ENCODE results near the gene FATE1.
A peak's percentile ranks its signal among the peaks of the same experiment; 100 is the strongest.
"Not testable (repeated sequence)": the region's sequence is repeated elsewhere in the genome, so short reads cannot be mapped to it uniquely, and the experiment has no call there.

Gene FATE1, protein sequence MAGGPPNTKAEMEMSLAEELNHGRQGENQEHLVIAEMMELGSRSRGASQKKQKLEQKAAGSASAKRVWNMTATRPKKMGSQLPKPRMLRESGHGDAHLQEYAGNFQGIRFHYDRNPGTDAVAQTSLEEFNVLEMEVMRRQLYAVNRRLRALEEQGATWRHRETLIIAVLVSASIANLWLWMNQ

DNA sequence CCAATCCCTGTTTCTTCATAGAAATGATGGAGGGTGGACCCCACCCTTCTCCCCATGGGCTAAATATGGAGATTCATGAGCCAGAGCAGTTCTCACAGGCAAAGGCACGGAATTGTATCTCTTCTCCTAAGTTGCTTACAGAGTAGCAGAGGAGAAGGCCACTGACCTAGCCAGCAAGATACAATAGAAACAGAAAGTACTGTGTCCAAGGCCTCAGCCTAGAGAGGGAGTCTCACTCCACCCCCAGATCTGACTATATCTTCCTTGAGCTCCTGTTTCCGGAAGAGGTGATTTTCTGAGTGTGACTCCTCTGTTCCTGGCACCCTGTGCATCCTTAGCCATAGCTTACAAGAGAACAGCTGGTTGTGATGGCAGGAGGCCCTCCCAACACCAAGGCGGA is at the start of gene FATE1:
TSS of gene FATE1 (plus strand) at position 284 of the 400 bp plus-strand sequence. CDS start at position 369, 85 bp downstream.
- no peak for DNase-seq

DNA sequence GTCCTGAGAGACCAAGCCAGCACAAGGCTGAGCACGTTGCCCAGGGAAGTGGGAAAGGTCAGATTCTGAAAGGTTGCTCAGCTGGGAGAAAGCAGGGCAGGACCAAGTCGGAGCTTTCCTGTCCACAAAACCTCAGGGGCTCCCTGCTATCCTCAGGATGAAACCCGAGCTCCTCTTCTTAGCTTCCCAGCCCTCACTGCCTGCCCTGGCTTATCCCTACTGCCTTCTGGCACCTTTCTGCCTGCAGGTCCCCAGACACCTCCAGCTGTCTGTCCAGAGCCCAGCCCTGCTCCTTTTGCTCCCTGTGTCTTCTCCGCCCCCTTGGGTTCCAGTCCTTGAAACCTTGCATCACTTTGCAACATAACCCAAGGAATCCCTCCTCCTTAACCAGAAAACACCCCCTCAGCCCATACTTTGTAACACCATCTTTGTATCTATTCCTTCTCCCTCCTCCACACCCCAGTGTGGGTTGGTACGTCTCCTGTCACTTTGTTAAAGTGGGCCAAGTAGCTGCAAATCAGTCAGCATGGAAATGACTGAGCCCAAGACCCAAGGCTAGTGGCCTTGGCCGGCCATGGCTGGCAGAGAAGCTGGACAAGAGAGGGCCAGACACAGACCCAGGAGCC is 40.6 kb upstream of the FATE1 start:
- no peak for DNase-seq

DNA sequence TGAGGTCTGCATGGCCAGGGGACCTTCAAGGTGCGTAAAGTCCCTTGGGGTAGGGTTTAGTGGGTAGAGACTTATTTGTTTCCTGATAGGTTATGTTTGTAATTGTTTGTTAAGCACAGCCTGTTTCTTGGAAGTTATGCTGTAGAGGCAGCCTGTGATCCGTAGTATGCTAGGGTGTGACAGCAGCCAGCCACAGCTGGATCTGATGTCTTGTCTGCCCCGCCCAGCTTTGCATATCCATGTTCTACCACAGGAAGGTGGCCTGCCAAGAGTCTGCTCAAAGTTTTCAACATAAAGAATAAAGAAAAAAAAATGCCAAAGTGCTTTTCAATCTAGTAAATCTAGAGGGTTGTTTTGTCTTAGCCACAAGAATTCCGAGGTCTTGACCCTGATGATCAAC is 39.6 kb upstream of the FATE1 start:
- DNase-seq: no peak

DNA sequence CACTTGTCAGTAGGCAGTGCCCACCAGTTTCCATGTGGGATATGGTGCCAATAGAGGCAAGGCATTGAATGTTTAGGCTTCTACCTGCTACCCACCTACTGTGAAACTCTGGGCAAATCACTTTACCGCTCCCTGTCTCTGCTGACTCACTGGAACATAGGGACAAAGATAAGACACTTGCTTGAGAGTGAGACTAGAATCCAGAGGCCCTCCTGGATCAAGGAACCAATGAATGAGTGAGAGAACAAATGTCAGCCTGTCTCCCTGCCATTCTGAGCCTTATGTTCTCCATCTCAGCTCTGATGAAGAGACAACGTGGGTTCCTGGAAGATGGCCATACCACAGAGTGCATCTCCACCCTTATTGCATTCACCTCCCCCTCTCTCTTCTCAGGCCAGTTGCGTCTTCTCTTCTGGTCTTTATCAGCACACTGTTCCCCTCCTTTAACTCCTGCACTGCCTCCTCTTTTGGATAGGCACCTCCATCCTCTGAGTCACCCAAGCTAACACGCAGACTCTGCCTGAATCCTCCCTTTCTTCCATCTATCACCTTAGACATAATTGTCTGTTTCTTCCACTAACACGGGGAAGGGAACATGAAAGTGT is 35.9 kb upstream of the FATE1 start:
- DNase-seq: no peak

DNA sequence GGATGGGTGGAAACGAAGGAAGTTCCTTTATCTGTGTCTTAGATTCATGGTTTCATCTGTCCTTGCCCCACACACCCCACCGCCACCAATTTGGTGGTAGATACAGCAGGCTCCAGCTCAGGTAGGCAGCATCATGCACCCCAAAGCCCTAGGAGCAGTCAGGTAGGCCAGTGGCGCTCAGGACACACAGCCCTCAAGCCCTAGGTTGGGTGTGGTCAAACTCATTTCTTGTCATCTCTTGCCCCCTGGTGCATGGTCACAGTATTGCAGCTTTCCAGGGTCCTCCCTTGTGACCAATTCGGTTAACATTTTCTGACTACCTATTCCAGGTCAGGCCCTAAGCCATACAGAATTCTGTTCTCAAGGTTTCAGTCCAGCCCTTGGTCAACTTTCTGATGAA is 35.0 kb upstream of the FATE1 start:
- peak; percentile 59 for DNase-seq

DNA sequence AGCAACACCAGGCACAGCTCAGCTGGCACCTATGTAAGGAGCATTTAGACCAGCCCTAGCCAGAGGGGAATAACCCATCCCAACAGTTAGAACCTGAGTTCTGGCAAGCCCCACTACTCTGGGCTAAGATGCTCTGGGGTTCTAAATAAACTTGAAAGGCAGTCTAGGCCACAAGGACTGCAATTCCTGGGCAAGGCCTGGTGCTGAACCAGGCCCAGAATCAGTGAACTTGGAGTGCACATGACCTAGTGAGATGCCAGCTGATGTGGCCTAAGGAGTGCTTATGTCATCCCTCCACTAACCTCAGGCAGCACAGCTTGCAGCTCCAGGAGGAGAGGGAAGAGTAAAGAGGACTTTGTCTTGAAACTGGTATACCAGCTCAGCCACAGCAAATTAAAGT is 28.2 kb upstream of the FATE1 start:
- DNase-seq: no peak

DNA sequence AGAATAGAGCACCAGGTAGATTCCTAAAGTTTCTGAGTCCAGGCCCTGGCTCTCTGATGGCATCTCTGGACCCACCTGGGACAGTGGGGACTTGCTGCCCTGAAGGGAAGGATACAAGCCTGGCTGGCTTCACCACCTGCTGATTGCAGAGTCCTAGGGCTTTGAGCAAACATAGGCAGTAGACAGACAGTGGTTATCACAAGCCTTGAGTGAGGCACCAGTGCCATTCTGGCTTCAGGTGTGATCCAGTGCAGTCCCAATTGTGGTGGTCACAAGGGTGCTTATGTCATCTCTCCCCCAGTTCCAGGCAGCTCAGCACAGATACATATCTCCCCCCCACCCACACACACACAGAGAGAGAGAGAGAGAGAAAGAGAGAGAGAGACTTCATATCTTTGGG is 27.1 kb upstream of the FATE1 start:
- DNase-seq: no peak

DNA sequence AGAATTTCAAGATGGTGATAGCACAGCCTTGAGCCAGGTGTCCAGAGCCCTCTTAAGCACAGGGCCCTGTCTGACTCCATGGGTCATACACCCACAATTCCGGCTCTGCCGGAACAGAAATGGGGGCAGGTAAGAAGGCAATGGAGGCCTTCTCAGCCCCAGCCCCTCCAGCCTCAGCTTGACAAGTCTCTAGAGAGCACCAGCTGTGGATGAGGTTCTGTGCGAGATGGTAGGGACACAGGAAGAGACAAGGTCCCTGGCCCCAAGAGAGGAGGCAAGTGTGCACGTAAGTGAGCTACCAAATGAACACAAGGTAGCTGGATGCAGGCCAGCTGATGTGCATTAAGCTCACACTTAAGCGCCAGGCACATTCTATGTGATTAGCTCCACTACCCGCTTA is 23.0 kb upstream of the FATE1 start:
- DNase-seq: no peak

DNA sequence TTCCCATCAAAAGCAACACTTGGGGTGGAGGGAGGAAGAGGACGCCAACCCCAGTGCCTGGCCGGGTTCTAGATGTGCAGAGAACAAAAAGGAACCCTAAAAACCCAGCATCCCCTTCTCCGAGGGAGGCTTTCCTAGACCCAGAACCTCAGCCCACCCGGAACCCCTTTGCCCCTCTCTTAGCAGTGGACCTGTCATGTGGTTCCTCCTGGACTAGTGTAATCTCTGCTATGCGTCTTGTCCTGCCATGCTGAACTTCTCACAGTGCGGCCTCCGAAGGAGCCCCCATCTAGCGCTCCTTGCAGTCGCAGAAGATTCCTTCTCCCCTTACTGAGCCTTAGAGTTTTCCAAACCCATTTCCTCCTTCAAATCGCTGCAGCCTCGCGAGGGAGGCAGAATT is 21.7 kb upstream of the FATE1 start:
- DNase-seq: no peak

DNA sequence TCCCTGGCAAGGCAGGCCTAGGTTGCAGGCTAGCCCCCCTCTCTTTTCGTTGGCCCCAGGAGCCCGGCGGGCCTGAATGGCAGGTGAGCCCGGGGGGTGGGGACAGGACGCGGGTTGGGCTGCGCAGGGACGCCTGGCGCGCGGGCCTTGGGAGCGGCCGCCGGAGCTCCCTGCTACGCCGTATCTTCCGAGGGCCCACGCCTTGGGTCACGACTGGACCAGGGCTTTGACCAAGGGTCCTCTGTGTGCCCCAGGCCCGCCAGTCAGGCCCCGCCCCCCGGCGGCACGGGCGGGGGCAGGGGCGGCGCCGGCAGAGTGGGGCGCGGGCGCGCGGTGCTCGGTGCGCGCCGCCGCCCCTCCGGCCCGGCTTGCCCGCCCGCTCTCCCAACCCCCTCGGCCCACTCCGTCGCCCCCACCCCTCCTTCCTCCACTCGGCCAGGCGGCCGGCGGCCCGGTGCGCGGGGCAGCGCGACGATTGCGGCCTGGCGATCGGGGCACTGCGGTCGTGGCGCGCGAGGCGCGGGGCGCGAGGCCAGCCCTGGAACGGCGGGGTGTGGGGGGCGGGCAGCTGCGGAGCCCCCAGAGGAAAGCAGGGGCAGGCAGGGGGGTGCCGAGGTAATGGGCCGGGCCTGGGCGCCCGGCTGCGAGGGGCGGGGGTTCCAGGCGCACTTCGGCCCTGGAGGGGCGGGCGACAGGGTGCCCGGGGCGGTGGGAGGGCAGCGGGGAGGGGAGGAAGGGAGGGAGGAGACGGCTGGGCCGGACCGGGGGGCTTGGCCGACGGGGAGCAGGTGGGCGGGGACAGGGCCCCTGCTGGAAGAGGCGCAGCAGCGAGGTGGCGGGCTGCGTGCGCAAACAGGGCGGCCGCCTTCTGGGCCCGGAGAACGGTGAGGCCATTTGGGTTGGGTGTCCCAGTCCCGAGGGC is 20.9 kb upstream of the FATE1 start, which contains the start of gene PRRG3:
TSS of gene PRRG3 (plus strand) at position 798 of the 922 bp plus-strand sequence. CDS start 3,357 bp downstream, outside the sequence.
- DNase-seq: no peak

DNA sequence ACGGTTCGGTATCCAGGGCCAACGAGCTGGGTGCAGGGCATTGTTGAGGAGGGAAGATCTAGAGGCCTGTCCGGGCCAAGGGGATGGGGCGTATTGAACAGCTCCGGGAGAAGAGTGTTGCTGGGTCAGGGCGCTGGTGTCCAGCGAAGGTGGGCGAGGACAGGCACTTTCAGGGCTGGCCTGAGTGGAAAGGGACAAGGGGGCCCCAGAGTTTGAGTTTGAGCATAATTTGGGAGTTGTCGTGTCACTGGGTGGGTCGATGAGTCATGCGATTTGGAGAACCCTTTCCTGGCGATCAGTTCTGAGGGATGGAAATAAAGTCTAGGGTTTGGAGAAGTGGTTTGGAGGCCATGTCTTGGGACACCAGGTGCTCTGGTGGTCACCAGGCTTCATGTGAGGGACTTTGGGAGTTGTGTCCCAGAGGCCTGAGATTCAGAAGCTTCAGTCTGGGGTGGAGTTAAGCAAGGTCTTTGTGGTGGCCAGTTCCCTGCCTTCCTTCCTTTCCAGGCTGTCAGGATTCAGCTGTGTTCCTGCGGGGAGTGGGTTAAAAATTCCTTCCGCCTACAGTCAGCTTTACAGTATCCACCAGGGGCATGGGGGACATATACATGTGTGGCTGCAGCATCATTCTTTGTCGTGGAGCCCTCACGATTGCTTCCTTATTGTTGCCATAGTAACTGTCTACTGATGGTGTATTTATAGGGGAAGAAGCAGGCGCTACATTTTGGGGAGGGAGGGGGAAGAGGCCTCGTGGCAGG is 20.1 kb upstream of the FATE1 start:
- no peak for DNase-seq

DNA sequence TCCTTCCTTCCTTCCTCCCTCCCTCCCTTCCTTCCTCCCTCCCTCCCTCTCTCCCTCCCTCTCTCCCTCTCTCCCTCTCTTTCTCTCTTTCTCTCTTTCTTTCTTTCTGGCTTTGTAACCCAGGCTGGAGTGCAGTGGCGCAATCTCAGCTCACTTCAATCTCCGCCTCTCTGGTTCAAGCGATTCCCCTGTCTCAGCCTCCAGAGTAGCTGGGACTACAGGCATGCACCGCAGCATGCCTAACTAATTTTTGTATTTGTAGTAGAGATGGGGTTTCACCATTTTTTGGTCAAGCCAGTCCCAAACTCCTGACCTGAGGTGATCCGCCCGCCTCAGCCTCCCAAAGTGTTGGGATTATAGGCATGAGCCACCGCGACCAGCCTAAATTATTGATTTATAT is 18.8 kb upstream of the FATE1 start:
- DNase-seq: not testable (repeated sequence)

DNA sequence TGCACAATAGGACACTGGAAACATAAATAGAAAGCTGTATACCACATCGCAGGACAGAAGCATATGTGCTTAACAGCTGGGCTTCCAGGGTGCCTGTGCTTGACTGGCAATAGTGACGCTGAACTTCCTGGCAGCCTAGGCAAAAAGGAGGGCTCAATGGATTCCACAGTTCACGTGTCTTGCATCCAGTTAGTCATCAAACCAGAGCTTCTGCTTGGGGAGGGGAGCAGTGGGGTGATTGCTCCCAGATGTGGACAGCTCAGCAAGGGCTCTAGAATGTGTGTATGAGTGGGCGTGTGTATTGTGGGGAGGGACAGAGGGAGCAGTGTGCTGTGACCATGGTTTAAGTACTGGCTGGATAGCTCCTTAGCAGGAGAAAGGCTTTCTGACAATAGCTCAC is 18.3 kb upstream of the FATE1 start:
- DNase-seq: no peak

DNA sequence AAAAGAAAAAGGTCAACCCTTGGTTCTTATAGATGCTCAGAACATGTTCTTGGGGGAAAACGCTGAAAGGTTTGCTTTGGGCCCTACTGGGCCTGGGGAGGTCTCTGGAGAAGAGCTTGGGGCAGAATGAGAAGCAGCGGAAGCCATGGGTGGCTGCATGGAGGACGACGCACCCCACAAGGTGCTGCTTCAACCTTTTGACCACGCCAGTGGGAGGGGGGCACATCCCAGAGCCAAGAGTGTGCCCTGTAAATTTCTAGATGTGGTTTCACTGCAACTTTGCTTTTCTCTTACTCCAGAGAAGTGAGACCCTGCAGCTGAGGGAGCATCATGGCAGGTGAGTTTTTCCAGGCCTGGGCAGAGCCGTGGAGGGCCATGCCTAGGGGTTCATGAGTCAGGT is 17.4 kb upstream of the FATE1 start:
- DNase-seq: no peak

DNA sequence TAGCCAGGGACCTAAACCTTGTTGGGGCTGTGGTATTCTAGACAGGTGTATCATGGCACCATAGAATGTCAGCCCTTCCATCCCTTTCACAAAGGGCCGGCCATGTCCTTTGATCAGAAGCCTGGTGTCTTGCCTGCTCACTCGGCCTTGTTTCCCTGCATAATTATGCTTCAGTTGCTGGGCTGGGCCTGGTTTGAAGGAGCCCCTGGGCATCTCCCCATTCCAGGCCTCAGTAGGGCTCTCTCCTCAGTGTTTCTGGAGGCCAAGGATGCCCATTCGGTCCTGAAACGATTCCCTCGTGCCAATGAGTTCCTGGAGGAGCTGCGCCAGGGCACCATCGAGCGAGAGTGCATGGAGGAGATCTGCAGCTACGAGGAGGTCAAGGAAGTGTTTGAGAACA is 16.1 kb upstream of the FATE1 start:
- no peak for DNase-seq

DNA sequence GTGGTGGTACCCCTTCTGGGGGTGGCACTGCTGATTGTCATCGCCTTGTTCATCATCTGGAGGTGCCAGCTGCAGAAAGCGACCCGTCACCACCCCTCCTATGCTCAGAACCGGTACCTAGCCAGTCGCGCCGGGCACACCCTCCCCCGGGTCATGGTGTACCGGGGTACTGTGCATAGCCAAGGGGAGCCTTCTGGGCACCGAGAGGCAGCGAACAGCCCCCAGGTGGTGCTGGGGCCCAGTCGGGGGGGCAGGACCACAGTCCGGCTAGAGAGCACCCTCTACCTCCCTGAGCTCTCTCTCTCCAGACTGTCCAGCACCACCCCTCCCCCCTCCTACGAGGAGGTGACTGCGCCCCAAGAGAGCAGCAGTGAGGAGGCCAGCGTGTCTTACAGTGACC is 15.3 kb upstream of the FATE1 start:
- DNase-seq: no peak

DNA sequence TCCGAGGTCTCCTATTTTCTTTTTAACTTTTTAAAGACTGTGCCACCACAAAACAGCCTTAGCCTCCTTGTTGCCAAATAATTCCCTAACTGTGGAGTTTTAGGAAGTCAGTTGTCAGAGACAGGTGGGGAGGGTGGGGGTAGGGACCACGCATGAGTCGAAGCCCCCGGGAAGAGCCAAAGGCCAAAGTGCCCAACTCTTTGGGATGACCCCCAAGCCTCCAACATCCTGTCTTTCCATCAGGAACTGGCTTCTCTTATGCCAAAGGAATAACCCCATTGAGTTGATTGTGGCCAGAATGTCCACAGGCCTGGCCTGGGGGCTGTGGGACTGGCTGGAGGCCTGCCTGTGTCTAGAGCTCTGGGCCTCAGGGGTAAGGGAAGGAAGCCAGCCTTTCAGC is 14.8 kb upstream of the FATE1 start:
- DNase-seq: no peak

DNA sequence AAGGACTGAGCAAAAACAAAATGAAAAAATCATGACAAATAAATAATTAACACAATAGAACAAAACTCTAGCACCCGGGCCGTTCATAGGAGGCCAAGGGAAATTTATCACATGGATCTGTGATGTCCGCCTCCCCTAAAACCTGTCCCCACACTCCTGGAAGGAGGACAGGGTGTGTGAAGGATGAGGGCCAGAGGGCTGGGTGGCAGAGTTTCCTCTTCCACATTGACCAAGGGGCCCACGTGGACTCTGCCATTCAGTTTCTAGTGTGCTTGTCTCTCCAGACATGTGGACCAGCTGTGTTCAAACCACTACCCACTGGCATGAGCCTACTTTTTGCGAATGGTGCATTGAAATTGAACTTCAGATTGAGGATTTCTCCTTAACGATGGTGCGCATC is 14.3 kb upstream of the FATE1 start:
- DNase-seq: no peak

DNA sequence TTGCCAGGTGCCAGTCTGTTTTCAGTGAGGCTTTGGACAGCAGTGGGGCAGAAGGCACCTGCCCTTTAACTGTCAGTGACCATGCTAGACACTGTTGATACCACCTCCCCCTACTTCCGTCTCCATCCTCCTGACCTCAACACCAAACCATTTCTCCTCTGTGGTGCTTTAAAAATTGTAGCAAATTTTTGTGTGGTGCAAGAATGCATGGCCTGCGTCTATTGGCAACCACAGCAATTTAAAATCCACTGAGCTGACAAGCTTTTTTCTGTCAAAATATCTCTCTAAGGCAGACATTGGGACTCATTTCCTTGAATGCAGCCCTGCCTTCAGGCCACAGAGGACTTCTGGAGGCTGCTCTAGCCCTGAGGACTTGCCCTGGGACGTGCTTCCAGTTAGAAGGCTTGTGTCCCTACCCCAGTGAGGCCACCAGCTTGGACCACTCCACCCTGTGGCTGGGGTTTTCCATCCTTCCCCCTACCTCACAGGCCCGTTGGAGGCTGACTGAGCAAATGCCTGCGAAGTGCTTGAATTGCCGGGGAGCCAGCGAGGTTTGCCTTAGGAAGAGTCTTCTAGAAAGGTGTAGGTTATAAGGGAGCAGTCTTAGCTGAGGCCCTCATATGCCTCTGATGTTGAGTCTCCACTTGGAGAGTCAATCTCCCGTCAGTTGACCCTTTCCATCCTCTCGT is 13.7 kb upstream of the FATE1 start:
- no peak for DNase-seq

DNA sequence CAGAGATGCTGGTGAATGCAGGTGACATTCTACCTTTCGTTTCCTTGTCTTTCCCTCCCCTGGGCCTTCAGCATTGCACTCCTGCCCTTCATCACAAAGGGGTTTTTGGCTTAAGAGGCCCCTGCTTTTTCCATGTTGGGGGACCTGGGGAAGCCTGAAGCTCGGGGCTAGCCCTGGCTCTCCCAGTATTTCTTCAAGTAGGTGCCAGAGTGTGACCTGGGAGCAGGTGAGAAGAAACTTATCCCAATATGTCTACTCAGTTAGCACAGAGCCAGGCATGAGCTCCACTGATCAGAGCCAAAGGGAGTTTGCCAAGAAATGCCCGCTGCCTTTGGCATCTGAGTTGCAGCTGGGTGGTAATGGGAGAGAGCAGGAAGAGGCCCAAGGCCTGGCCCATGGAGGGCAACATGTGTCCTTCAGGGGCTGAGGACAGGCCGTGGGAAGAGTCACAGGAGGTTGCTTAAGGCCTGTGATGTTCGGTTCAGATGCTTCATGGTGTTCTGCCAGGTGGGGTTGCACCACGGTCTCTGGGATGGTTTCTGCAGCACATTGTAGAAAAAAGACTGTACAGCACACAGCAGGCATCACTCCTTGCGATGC is 13.0 kb upstream of the FATE1 start:
- no peak for DNase-seq

DNA sequence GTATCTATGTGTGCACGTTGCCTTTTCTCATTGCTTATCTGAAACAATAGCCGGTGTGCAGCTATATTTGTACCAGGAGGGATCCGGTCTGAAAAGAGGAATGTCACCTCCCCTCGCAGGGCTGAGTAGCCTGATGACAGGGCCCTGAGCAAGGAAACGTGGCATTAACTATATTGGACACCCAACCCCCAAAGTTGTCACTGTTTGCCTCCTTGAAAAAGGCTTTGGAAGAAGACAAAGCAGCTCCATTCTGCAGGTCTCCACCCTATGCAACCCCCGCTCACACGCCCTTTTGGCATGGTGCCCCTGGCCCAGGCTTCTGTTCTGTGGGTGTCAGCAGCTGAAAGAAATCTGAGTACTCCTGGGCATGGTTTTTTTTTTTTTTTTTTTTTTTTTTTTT is 12.3 kb upstream of the FATE1 start:
- no peak for DNase-seq

Data from CD4-positive, alpha-beta T cell treated with Interleukin-17A for 4 hours (primary cell).